Coronary artery (tissue), 2 donors: ENCODE measurements around the gene NMT1.

Experiments used
- DNase-seq: peaks from one replicate; pipeline ENCODE4 v3.0.0-alpha.2; 2017; ENCODE audit warnings: low spot score
- H3K27ac ChIP-seq, 2 donors: fragments of 200-600 bp; sonication (generic); one replicate each; pipeline ENCODE4 v1.5.1; 2016 to 2019
- H3K4me3 ChIP-seq: fragments of 200-600 bp; sonication (generic); 2 replicates; pipeline ENCODE4 v1.5.1; 2016; ENCODE audit warnings: mild to moderate bottlenecking, moderate library complexity
- TF ChIP-seq, protein P1 (sequence below): fragments of 200-600 bp; sonication (generic); IDR thresholded peaks from one replicate; pipeline ENCODE4 v1.5.1; 2019; ENCODE audit warnings: antibody characterized with exemption

The NMT1 gene

DNA sequence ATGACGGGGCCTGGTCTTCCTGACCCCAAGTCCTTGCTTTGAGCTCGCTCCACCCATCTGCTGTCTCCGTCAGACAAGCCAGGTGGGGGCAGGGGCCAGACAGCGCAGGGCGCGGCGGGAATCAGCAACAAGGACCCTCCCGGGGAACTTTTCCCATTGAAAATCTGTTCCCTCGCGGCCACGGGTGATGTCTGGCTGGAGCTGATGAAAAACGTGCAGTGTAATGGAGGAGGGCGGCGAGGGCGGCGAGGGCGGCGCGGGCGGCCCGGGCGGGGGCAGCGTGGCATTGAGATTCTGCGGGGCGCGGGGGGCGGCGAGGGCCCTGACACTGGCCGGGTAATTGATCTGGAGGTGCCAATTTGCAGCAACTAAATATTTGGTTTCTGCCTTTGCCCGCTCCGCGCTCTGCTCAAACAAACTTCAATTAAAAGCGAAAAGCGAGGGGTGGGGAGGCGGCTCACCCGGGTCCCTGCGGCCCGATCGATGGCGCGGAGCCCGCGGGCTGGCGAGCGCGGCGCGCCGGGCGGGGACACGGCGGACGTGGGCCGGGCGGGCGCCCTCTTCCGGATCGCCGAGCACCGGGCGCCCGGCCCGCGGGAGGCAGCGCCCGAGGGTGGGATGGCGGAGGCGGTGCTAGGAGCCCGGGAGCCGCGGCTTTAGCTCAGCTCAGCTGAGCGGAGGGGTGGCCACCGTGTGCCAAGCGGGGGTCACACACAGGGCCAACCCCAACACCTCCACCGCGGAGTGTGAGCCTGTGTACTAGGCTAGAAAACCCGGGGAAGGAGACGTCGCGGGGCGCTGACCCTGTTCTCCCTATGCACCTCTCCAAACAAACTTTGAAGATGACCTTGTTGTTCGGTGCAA, 42.0 kb upstream of the NMT1 start:
- H3K4me3 ChIP-seq: peak overlapping the region; percentile 76
- TF ChIP-seq, protein P1, sequence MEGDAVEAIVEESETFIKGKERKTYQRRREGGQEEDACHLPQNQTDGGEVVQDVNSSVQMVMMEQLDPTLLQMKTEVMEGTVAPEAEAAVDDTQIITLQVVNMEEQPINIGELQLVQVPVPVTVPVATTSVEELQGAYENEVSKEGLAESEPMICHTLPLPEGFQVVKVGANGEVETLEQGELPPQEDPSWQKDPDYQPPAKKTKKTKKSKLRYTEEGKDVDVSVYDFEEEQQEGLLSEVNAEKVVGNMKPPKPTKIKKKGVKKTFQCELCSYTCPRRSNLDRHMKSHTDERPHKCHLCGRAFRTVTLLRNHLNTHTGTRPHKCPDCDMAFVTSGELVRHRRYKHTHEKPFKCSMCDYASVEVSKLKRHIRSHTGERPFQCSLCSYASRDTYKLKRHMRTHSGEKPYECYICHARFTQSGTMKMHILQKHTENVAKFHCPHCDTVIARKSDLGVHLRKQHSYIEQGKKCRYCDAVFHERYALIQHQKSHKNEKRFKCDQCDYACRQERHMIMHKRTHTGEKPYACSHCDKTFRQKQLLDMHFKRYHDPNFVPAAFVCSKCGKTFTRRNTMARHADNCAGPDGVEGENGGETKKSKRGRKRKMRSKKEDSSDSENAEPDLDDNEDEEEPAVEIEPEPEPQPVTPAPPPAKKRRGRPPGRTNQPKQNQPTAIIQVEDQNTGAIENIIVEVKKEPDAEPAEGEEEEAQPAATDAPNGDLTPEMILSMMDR: peak; percentile 20
- H3K27ac ChIP-seq: peak overlapping the region in 1 of 2 donors; percentile 80
- DNase-seq: no peak

DNA sequence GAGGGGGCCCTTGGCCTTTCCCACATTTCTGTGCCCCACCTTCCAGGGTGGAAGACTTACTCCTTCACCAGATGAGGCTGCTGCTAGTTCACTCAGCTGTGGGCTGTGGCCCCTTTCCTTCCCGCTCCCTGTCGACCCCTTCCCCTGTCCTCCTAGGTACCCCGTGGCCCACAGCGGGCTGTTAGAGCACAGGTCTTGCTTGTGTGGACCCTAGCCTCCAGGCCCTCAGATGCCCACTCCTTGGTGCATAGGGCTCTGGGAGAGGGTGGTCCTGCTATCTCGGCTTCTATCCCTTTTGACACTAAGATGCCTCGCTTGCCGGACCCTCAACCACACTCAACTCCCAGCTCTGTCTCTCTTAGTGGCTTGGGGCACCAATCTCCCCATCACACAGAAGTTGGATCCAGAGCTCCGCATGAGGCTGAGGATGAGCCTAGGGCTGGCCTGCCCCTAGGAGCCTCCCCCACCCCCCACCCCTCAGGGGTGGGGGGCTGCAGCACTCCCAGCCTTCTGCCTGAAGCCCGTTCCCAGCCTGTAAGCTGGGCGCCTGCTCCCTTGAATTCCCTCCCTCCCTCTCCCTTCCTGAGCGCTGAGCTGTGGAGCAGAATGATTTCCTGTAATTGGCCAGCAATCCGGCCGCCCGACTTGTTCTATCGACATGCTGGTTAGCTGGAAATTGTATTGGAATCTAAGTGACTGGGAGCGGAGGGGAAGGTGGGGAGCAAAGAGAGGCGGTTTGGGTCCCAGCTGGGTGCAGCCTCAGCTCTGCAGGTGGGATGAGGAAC, 40.6 kb upstream of the NMT1 start:
- H3K27ac ChIP-seq: peak overlapping the region in 1 of 2 donors; percentile 80
- H3K4me3 ChIP-seq: no peak overlapping the region
- TF ChIP-seq, protein P1: no peak
- DNase-seq: no peak

DNA sequence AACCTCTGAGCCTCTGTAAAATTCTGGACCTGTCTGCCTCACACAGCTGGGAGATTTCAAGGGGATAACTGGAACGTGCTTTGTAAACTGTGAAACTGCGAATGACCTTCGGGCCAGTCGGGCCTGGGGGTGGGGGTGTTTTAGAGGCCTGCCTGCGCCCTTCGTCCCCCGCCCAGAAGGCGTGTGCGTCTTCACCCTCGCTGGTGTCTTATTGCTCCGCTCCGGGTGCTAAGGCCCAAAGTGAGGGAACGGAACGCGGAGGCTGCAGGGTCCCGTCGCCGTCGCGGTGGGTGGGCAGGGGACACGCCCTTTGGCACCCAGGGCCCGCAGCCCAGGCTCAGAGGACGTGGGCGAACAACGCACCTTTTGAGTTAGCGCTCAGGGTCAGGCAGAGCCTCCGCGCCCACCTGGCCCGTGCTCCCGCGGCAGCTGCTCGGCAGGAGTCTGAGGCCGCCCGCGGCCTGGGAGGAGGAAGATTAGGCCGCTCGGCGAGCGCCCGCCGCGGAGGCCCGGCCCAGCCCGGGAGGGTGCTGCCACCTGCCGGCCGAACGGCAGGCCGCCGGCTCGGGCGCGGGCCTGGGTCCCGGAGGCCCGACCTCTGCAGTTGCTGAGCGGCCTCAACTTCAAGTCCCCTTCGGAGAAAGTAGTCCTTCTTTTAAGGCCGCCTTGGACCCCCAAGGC, 39.4 kb upstream of the NMT1 start:
- TF ChIP-seq, protein P1: peak; percentile 97
- DNase-seq: no peak
- H3K4me3 ChIP-seq: peak overlapping the region; percentile 69
- peak overlapping the region; percentile 34 to 80 for H3K27ac ChIP-seq

DNA sequence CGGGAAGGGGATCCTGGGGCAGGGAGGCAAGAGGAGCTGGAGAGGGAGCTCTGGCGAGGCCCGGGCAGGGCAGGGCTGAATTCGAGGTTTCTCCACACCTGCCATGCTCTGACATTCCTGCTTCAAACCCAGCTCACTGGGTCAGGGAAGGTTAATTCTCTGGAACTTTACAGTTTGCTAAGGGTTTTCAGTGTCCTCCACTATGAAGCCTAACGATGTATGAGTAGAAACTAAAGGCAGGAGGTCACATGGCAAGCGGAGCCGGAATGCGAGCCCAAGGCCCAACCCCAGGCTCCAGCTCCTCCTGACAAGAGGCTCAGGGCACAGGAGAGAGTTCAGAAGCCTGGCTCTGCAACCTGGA, 38.8 kb upstream of the NMT1 start:
- peak overlapping the region in 1 of 2 donors; percentile 80 for H3K27ac ChIP-seq
- TF ChIP-seq, protein P1: no peak
- H3K4me3 ChIP-seq: peak overlapping the region; percentile 69
- no peak for DNase-seq

DNA sequence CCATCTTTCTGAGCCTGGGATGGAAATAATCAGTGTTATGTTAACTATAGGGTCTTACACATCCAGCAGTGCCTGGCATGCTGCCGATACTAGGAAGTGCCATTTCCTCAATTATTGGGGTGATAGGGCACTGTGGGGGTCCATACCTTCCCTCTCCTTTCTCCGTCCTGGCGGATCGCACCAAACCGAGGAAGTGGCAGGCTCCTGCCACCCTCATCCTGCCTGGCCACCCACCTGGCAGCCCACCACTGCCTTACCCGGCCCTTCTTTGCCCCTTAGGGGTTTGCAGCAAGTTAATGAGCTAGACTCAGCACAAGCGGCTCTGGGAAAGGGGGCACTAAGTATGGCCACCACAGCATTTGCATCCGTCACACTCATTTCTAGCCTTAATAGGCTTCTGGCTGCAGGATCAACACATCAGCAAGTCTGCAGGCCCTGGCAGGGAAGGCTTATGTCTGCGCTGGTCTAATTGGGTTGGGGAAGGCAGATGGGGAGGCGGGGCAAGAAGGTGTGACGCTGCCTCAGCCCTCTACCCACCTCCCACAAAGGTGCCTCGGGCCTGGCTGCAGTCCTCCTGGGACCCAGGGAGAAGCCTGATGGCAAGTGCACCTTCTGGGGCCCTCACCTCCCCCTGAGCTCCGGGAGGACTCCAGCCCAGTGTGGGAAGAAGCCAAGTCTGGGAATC, 38.3 kb upstream of the NMT1 start:
- DNase-seq: no peak
- Histone ChIP-seq H3K27ac (no peak overlapping the region), H3K4me3 (no peak overlapping the region)
- TF ChIP-seq, protein P1: no peak

DNA sequence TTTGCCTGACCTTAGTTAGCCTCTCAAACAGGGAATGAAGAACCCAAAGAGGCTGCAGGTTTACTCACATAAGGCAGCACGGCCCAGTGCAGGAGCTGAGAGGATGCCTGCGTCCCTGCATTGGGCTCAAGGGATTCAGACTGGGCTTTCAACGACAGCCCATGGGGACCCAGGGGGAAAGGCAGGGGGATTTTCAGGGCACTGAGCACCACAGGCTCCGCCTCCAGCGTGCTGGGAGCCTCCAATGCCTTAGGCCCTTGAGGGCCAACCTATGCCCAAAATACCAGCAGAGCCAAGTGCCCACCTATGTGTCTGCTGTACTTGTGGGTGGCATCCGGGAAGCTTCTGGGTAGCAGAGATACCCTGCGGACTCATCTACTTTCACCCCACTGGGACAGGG, 32.0 kb upstream of the NMT1 start:
- no peak for DNase-seq
- TF ChIP-seq, protein P1: no peak
- Histone ChIP-seq H3K4me3 (no peak overlapping the region), H3K27ac (no peak overlapping the region)
